Stimulated activated CD4-positive, alpha-beta T cell treated with anti-CD3 and anti-CD28 coated beads, TNF-alpha, amount 100 ng/mL, for 24 hours (primary cell): ENCODE data around the gene PCBP3.
"Not testable (repeated sequence)": the region's sequence is repeated elsewhere in the genome, so short reads cannot be mapped to it uniquely, and the experiment has no call there.

ENCODE experiments used
- DNase-seq, 3 experiments: peaks; one replicate each; pipeline ENCODE4 v3.0.0-alpha.2; 2020; ENCODE audit warnings: low read depth in 3 of 3

The PCBP3 gene

DNA sequence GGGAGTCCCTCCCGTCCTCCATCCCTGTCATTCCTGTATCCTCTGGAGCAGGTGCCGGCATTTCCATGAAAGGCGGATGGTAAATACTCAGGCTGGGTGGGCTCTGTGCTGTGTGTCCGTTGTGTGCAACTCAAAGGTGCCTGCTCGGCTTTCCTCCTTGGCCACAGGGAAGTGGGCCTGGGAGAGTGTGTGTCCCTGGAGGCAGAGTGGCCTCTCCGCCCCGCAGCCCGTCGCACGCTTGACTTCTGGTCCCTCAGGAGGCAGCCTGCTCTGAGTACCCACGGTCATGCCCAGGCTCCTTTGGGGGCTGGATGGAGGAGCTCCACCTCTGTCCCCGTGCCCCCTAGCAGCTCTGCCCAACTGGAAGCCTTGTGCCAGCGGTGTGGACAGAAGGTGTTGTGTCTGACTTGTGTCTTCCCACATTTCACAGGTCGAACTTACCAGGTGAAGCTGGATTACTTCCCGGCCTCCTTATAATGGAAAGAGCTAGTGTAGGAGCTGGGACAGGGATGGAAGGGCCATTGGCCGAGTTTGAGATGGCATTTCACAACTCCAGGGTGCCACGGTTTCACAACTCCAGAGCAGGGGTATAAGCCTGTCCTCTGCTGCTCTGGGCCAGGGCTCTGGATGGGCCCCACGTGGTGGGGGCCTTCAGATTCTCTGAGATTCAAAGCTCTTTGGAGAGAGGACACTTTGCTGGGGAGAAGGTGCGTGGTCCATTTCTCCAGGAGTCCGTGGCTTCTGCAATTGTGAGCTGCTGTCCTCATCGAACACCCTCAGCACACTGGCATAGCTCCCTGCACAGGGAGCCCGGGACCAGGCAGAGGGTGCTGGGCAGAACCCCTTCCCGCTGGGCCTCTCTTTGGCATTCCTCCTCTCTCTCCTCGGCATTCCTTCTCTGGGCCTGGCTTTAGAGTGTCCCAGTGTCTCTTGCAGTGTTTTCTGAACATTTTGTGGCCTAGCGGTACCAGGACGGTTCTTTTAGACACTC is 185.3 kb downstream of the PCBP3 start:
- no peak for DNase-seq

DNA sequence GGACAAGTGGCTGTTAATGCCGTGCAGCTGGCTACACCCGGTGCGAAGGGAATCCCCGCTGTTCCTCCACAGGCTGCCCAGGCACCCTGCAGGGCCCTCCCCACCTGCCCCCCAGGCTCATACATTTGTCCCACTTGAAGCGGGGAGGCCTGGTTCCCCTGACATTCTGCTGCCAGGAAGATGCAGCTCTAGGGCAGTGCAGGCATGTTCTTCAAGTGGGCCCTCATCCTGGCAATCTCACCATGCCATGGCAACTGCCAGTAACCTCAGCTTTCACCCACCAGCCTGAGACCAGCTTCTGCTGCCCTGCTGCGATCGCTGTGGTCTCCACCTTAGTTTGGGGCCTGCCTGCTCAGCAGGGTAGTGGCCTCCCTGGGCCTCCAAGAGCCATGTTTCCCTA is 186.1 kb downstream of the PCBP3 start:
- no peak for DNase-seq

DNA sequence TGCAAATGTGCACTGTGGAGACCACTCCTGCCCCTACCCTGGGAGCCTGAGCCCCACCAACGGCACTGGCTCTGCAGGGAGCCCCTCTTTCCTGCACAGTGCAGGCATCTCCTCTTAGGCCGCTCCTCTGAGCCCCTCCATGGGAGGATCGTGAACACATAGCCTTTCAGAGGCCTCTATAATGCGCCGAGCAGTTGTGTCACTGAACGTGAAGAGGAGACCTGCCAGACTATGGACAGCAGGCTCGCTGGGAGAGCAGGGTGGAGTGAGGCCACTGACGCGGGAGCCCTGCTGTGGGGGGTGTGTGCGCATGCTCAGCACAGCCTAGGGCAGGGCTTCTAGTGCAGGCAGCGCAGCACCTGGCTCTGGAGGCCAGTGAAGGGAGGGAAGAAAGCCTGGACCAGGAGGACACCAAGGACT is 186.7 kb downstream of the PCBP3 start:
- no peak for DNase-seq

DNA sequence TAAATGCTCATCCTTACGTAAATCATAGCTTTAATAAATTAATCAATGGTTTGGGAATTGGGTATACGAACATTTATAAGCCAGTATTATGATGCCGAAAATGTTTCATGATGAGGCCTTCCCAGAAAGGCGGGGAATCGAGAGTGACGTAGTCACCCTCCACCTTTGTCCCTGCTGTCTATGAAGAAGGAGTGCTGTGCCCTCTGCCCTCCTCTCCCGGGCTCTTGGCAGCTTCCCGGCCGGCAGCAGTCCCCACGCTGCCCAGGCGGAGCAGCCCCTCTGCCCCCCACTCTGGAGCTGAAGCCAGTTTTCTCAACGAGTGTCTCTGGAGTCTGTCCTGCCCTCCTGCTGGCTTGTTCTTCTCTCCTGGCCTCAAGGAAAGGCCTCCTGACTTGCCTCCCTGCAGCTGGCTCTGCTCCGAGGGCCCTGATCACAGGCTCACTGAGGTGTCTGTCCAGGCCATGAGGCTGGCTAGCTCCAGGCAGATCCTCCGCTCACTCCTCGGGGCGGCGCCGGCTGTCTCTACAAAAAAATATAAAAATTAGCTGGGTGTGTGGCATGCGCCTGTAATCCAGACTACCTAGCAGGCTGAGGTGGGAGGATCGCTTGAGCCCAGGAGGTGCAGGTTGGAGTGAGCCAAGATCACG is 187.3 kb downstream of the PCBP3 start:
- no peak for DNase-seq

DNA sequence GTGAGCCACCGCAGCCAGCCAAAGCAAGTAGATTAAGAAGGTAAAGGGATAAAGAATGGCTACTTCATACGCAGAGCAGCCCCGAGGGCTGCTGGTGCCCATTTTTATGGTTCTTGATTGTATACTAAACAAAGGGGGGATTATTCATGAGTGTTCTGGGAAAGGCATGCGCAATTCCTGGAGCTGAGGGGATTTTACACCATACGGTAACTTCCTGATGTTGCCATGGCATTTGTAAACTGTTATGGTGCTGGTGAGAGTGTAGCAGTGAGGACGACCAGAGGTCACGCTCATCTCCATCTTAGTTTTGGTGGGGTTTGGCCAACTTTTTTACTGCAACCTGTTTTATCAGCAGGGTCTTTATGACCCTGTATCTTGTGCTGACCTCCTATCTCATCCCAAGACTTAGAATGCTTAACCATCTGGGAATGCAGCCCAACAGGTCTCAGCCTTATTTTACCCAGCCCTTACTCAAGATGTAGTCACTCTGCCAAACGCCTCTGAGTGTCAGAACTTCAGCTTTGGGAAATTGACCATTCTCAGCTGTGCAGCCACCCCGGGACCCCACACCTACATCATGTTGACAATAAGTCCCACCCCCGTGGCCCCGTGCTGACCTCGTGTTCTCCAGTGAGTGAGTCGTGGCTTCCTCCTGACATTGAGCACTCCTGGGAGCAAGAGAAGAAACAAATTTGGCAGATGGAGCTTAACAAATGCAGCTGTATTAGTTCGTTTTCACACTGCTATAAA is 188.6 kb downstream of the PCBP3 start:
- DNase-seq, result no peak

DNA sequence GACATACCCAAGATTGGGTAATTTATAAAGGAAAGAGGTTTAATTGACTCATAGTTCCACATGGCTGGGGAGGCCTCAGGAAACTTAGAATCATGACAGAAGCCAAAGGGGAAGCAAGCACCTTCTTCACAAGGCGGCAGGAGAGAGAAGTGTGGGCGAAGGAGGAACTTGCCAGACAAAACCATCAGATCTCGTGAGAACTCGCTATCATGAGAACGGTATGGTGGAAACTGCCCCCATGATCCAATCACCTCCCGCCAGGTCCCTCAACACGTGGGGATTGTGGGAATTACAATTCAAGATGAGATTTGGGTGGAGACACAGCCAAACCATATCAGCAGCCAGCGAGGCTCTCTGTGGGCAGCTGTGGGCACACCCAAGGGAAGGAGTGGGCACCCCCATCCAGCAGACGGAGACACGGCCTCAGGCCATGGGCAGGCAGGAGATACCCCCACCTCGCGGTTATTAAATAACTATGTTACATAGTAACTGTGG is 189.3 kb downstream of the PCBP3 start:
- not testable (repeated sequence) for DNase-seq

DNA sequence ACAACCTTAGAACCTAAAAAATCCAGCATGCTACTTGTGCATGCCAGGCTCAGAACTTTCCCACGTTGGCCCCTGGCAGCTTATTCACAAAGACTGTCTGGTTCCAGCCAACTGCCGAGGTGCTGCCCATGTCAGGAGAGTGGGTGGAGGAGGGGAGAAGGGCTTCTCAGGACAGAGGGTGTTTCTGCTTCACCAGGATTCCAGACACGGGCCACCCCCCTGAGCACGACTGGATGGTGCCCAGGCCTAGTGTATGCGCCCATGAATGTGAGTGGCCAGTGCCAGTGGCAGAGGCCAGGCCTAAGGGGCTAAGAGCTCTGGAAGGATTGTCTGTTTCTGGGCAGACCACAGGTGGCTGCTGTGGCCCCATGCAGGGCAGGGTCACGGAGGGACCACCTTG is 189.9 kb downstream of the PCBP3 start:
- no peak for DNase-seq

DNA sequence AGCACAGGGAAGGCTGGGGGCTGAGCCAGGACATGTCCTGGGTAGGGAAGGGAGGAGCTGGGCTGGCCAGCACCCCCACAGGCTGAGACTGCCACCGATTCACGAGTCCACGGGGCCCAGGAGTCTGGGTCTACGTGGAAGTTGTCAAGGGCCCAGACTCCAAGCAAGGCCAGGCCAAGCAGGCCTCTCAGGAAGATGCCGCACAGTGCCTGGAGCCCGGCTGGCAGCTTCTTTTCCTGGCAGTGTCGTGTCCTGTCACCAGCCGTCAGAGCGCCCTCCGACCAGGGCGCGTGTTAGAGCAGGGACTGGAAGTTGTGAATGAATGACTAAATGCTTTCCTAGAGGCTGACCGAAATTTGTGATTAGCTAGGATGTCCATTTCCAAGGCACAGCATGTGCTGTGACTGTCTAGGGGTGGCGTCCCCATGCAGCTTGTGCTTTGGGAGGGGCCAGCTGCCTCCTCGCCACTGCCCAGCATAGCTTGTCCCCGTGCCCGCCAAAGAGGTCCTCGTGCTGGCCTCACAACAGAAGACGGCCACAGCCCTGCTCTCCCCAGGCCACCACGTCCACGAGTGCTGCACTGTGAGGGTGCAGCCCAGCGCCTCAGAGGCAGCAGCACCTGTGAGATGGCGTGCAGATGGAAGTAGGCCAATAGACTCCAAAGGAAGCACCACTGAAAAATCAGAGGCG is 190.6 kb downstream of the PCBP3 start:
- no peak for DNase-seq

DNA sequence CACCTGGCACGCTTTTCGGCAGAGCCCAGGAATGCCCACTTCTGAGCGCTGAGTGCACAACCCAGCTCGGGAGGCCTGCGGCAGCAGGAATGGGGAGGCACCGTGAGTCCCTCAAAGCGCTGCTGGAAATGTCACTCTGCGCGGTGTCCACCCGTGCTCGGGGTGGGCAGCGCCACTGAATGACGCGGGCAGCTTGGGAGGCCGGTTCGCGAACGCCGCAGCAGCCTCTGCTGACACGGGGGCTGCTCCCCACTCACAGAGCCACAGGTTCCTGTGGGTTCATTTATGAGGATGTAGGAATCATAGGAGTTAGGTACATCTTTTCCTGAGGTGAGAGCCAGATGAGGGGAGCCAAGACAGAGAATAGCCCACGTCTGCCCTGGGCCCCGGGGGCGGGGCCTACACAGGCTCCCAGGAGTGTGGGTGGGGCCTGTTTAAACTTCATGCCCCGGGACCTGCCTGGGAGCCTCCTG is 191.3 kb downstream of the PCBP3 start:
- no peak for DNase-seq

DNA sequence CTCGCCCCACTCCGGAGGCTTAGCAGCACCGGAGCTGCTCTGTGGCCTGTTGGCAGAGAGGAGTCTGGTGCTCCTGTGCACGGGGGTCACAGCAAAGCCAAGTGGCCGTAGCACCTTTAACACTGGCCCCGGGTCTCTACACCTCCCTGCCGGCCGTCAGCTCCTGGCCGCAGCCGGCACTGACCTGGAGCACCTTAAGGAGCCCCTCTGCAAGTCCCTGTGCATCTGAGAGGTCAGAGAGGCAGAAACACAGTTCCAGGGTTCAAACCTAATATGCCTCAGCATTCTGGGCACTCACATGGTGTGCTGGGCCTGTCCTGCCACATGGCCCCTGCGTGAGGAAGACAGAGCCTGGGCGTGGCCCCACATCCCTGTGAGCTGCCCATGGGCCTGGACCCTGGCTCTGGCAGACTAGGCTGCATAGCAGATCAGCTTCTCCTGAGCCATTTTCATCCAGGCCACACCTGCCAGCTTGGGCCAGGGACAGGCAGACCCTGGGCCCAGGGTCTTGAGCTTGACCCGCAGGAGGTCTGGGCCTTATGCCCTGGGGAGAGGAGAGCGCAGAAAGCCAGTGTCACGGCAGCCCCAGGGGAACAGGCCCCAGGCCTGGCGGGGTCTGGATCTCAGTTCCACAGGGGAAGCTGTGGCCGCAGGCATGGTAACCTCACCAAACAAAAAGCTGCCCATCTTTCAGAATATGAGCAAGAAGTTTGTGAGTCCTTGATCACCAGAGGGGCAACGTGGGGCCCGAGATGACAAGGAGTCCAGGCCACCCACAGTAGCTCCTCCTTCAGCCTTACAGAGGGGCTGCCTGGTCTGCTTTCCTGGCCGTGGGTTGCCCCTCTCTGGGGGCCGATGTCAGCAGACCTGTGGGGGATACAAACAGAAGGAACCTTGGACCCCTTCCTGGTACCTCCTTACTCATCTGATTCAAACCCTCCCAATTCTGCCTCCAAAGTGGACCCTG is 192.1 kb downstream of the PCBP3 start:
- DNase-seq, result no peak

DNA sequence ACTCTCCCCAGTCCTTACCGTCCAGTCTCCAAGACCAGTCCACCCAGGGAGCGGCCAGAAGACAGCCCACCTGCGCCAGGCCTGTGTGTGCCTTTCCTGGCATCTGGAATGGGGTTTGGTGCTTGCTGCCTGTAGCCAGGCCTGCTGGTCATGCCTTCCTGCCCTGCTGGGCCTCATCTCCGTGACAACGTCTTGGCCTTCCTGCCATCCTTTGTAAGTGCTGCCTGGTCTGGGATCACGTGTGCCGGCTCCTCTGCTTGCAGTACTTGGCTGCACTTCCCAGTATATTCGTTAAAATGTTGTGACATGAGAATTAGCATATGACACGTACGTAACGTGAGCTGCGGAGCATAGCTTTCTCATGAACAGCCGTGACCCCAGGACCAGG is 192.7 kb downstream of the PCBP3 start:
- DNase-seq, result no peak

DNA sequence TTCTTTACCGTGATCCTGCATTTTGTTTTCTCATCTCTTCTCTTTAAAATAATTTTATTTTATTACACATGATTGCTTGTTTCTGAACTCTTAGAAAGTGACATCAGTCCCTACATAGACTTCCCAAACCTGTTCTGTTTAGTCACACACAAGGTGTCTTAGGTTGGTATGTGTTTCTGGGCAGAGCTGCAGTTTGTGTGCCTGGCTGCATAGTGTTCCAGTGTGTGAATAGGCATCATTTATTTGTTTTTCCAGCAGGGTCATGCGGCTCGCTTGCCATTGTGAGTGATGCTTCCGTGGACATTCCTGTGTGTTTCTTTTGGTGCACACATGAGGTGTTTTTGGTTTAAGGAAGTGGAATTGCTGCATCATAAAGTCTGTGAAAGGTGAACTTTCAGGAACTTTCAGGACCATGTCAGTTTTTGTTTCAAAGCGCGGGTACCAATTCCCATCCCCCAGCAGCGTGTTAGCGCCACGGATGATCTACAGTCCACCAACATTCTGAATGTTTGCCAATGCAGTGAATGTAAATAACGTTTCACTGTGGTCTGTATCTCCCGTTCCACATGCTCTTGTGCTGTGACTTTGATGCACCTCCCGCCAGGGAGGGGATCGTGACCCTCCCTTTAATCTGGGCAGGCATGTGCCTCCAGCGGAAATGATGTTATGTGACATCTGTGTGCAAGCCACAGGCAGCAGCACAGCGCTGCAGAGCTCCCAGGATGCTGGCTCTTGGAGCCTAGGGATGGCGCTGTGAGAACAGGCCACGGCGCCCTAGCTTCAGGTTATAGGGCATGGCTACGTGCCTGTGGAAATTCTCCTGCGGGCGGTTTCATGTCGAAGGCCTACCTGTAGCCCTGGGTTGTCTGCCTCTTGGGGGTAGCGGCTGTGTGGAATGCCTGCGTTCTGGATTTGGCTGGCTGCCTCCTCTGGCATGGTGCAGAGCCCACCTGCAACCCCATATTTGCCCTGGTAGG is 193.5 kb downstream of the PCBP3 start:
- no peak for DNase-seq

DNA sequence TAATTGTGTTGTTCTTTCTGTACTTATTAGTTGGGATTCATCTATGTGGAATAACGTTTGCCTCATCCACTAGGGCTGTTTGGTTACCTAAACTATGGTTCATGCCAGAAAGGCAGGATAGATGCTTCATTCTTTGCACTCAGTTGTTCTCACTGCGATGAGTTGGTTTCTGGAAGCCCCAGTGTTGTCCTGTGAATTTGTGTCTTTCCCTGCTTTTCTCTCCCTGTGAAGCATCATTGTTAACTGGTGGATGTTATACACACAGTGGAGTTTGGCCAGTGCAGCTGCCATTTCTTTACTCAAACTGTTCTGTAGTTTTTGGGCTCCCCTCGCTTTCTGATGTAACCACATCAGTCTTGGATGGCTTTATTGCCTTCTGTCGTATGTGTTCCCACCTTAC is 194.4 kb downstream of the PCBP3 start:
- no peak for DNase-seq

DNA sequence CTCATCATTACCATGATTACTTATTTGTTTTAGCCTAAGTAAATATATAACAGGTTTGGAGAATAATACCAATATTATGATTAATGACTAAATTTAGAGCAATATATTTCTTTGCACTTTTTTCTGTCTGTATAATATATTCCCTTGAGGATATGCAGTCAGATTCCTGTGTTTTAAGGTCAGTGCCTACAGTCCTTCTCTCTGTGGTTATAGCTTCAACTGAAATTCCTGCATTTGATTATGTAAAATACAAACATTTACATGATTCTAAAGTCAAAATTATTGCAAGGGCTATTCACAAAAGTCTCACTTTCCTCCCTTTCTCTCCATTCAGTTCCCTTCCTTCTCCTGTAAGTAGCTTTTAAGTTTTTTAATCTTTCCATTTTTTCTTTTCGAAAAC is 195.1 kb downstream of the PCBP3 start:
- DNase-seq, result no peak

DNA sequence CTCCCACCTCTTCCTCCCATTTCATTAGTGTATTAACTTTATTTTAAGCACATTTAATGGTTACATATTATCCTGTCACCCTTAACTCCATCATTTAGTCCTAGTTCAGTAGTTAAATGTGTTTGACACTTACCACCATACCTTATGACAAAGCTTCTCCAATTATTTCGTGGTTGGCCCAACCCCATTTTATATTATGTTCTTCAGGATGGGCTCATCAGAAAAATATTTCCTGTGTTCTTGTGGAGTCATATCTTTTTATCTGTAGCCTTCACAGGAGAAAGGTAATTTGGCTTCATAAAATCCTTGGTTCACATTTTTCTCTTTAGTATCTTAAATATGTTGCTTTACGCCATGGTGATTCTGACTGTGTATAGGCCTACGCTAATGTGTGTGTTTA is 195.7 kb downstream of the PCBP3 start:
- DNase-seq, result no peak

DNA sequence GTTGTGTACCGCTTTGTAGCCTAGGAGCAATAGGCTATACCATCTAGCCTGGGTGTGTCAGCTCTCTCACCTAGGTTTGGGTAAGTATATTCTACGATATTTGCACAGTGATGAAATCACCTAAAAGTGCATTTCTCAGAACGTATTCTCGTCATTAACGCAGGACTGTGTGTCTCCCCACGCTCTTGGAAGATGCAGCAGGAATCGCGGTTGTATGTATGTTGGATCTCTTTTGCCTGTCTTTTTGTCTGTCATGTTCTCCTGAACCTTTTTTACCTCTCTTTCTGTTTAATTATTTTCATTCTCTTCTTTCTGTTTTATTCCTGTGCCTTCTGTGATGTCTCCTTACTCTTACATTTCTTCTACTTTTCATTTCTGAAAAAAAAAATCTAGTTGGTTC is 197.5 kb downstream of the PCBP3 start:
- DNase-seq, result no peak

DNA sequence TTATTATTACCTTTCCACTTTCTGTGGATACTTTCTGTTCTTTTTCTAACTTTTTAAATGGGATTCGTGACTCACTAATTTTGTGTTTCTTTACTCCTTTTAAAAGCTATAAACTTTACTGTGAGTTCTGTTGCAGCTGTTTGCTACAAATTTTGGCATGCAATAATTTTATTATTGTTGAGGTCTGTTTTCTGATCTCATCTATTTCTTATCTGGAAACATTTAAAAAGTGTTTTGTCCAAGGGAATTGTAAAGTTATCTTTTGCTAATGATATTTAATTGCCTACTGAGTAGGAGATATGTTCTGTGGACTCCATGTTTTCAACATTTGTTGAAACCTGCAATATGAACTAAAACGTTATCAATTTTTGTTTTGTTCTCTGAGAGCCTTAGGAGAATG is 199.9 kb downstream of the PCBP3 start:
- no peak for DNase-seq

DNA sequence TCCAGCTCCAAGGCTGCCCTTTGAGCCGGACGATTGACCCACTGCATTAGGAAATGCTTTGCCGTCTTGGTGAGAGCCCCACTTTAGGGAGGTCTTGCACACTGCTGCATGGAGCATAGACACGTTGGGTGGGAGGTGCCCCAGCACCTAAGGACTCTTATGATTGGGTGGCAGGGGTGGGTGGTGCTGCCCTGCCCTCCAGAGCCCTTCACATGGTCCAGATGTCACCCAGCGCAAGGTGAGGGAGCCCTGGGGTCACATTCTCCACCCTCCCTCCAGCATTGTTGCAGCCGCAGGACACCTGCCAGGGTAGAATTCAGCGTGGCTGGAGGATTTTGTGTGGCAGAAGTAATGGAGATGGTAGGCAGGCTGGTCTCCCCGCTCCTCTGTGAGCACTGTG is 200.7 kb downstream of the PCBP3 start:
- no peak for DNase-seq
